SK-N-SH treated with all-trans-retinoic acid at 6 μM for 48 hours (cell line): Measurements from ENCODE around the gene CTNND1.

Experiments used
- PATZ1 ChIP-seq: fragments of 250-450 bp; sonication (Bioruptor Pico); IDR thresholded peaks from 2 replicates; pipeline ENCODE4 v1.8.0; 2020; ENCODE audit warnings: mild to moderate bottlenecking, moderate library complexity, borderline replicate concordance
- PPARA ChIP-seq: fragments of 250-450 bp; sonication (Bioruptor Pico); IDR thresholded peaks from 2 replicates; pipeline ENCODE4 v1.5.0; 2020; ENCODE audit warnings: mild to moderate bottlenecking, borderline replicate concordance
- RARB ChIP-seq: fragments of 250-450 bp; sonication (Bioruptor Pico); IDR thresholded peaks from 2 replicates; pipeline ENCODE4 v1.8.0; 2021; ENCODE audit warnings: mild to moderate bottlenecking, moderate library complexity

- TF ChIP-seq PPARA (CRISPR knock-in tag): no peak
- TF ChIP-seq PATZ1 (CRISPR knock-in tag): no peak
- no peak for TF ChIP-seq RARB (CRISPR knock-in tag)
These were observed 2.4 kb downstream of the CTNND1 start for GRCh38 chr11:57764021-57764420.
